Muscle of leg (tissue), 11 donors: ENCODE measurements around the gene SLC6A4. TPM values are rescaled to one million over a fixed set of nuclear protein-coding genes. Genes with fewer than 3 reads are reported as not detected.
"Not testable (repeated sequence)": the region's sequence is repeated elsewhere in the genome, so short reads cannot be mapped to it uniquely, and the experiment has no call there.

Source experiments
- DNase-seq: peaks from one replicate; pipeline ENCODE4 v3.0.0; 2013
- H3K27ac ChIP-seq: one replicate; pipeline ENCODE4 v1.5.1; 2013; ENCODE audit warnings: mild to moderate bottlenecking, low read length, control low read depth
- H3K27me3 ChIP-seq: one replicate; pipeline ENCODE4 v1.6.1; 2013; ENCODE audit warnings: low read length; ENCODE audit not compliant: control insufficient read depth, insufficient read depth
- H3K36me3 ChIP-seq: one replicate; pipeline ENCODE4 v1.6.1; 2013; ENCODE audit warnings: low read length; ENCODE audit not compliant: control insufficient read depth, insufficient read depth
- H3K4me1 ChIP-seq: one replicate; pipeline ENCODE4 v1.6.1; 2013; ENCODE audit warnings: low read length; ENCODE audit not compliant: control insufficient read depth, insufficient read depth
- H3K4me3 ChIP-seq: one replicate; pipeline ENCODE4 v1.5.1; 2013; ENCODE audit warnings: low read length, control low read depth
- H3K9me3 ChIP-seq: replicated peaks from 2 replicates; pipeline ENCODE4 v1.6.1; 2013; ENCODE audit warnings: low read depth, low read length; ENCODE audit not compliant: control insufficient read depth
- WGBS: methylation state at CpG from one replicate; pipeline ENCODE4 v1.1.5; 2013; ENCODE audit warnings: missing lambda C conversion rate; ENCODE audit not compliant: insufficient coverage; 5-methylcytosine and 5-hydroxymethylcytosine counted together
- polyA plus RNA-seq, 8 donors: library from polyadenylated mRNA; unstranded; fragments of 120-200 nt; gene quantifications; one replicate each; pipeline versions ENCODE4 v1.2.1 to v1.2.3, GENCODE V29; 2013; ENCODE audit warnings: inconsistent platforms in 1 of 8, low replicate concordance in 1 of 8; ENCODE audit not compliant: insufficient read length in 8 of 8, insufficient read depth in 1 of 8
- total RNA-seq: library from RNA; stranded (reverse); fragments of 120-200 nt; gene quantifications from one replicate; pipeline ENCODE4 v1.2.4, GENCODE V29; 2013

SLC6A4 gene
- total and polyA plus RNA-seq, 9 donors: 0.09 to 1.5 (median 0.13) TPM

GRCh38 chr17:30165147-30165546 lies 70.3 kb downstream of the SLC6A4 start:
- no peak for DNase-seq
- H3K36me3 ChIP-seq: no peaks in the 10 kb centered on the region
- H3K9me3 ChIP-seq: peaks cover 4% of the 10 kb centered on the region
- no peak overlapping the region for H3K27ac ChIP-seq
- H3K4me1 ChIP-seq: no peaks in the 10 kb centered on the region
- WGBS: 83% methylated on average over 2 of the region's 3 CpGs
- H3K4me3 ChIP-seq: no peak overlapping the region
- no peaks in the 10 kb centered on the region for H3K27me3 ChIP-seq

GRCh38 chr17:30164531-30164930 lies 71.0 kb downstream of the SLC6A4 start:
- no peaks in the 10 kb centered on the region for H3K27me3 ChIP-seq
- 94% methylated on average over 3 of the region's 4 CpGs for WGBS
- H3K36me3 ChIP-seq: no peaks in the 10 kb centered on the region
- H3K4me3 ChIP-seq: no peak overlapping the region
- no peaks in the 10 kb centered on the region for H3K4me1 ChIP-seq
- H3K9me3 ChIP-seq: peaks cover 8% of the 10 kb centered on the region
- H3K27ac ChIP-seq: no peak overlapping the region
- no peak for DNase-seq

GRCh38 chr17:30161601-30162000 lies 73.9 kb downstream of the SLC6A4 start:
- Histone ChIP-seq H3K4me3 (no peak overlapping the region), H3K4me1 (no peaks in the 10 kb centered on the region), H3K36me3 (no peaks in the 10 kb centered on the region), H3K27me3 (no peaks in the 10 kb centered on the region), H3K27ac (no peak overlapping the region), H3K9me3 (peaks cover 8% of the 10 kb centered on the region)
- no peak for DNase-seq

- no peaks in the 10 kb centered on the region for H3K36me3 ChIP-seq
- H3K9me3 ChIP-seq: peaks cover 8% of the 10 kb centered on the region
- no peak overlapping the region for H3K4me3 ChIP-seq
- no peak overlapping the region for H3K27ac ChIP-seq
- no peak for DNase-seq
- no CpG with 5 or more reads among the region's 3 CpGs for WGBS
- no peaks in the 10 kb centered on the region for H3K4me1 ChIP-seq
- H3K27me3 ChIP-seq: no peaks in the 10 kb centered on the region
These were observed 74.9 kb downstream of the SLC6A4 start for GRCh38 chr17:30160419-30161172.

- Histone ChIP-seq H3K4me3 (no peak overlapping the region), H3K27me3 (no peaks in the 10 kb centered on the region), H3K36me3 (no peaks in the 10 kb centered on the region), H3K9me3 (peaks cover 8% of the 10 kb centered on the region), H3K4me1 (no peaks in the 10 kb centered on the region), H3K27ac (no peak overlapping the region)
- DNase-seq: no peak
- no CpG with 5 or more reads among the region's 3 CpGs for WGBS
These were observed 76.4 kb downstream of the SLC6A4 start for GRCh38 chr17:30158896-30159625.

- no CpG with 5 or more reads among the region's 2 CpGs for WGBS
- Histone ChIP-seq H3K4me3 (no peak overlapping the region), H3K36me3 (peaks cover 2% of the 10 kb centered on the region), H3K9me3 (peaks cover 7% of the 10 kb centered on the region), H3K4me1 (no peaks in the 10 kb centered on the region), H3K27me3 (no peaks in the 10 kb centered on the region), H3K27ac (no peak overlapping the region)
- no peak for DNase-seq
These were observed 80.1 kb downstream of the SLC6A4 start for GRCh38 chr17:30155389-30155788.

- no peaks in the 10 kb centered on the region for H3K9me3 ChIP-seq
- H3K36me3 ChIP-seq: peaks cover 2% of the 10 kb centered on the region
- no peak for DNase-seq
- H3K4me3 ChIP-seq: no peak overlapping the region
- H3K27me3 ChIP-seq: no peaks in the 10 kb centered on the region
- no peak overlapping the region for H3K27ac ChIP-seq
- no peaks in the 10 kb centered on the region for H3K4me1 ChIP-seq
These were observed 82.0 kb downstream of the SLC6A4 start for GRCh38 chr17:30153463-30153862.

- WGBS: no CpG with 5 or more reads among the region's 4 CpGs
- DNase-seq: no peak
- Histone ChIP-seq H3K4me3 (no peak overlapping the region), H3K27me3 (no peaks in the 10 kb centered on the region), H3K4me1 (no peaks in the 10 kb centered on the region), H3K36me3 (peaks cover 2% of the 10 kb centered on the region), H3K27ac (no peak overlapping the region), H3K9me3 (no peaks in the 10 kb centered on the region)
These were observed 84.0 kb downstream of the SLC6A4 start for GRCh38 chr17:30151471-30151870.

- H3K4me3 ChIP-seq: no peak overlapping the region
These were observed 87.1 kb downstream of the SLC6A4 start for GRCh38 chr17:30148376-30148775.

GRCh38 chr17:30147860-30148259 lies 87.6 kb downstream of the SLC6A4 start:
- not testable (repeated sequence) for H3K9me3 ChIP-seq, H3K4me3 ChIP-seq, DNase-seq, H3K27me3 ChIP-seq, H3K4me1 ChIP-seq, H3K36me3 ChIP-seq, H3K27ac ChIP-seq
- WGBS: no CpG with 5 or more reads among the region's 6 CpGs

More at GRCh38 chr17:30148376-30148775, 87.1 kb downstream of the SLC6A4 start:
- Histone ChIP-seq H3K27me3 (no peaks in the 10 kb centered on the region), H3K27ac (no peak overlapping the region), H3K9me3 (no peaks in the 10 kb centered on the region), H3K36me3 (peaks cover 2% of the 10 kb centered on the region), H3K4me1 (no peaks in the 10 kb centered on the region)
- WGBS: 100% methylated on average over 1 of the region's 1 CpG
- no peak for DNase-seq
